Glutamatergic neuron (in vitro differentiated cells): ENCODE results near the gene GID8. TPM values are rescaled to one million over a fixed set of nuclear protein-coding genes. Genes with fewer than 3 reads are reported as not detected.

Experiments used
- DNase-seq: peaks from one replicate; pipeline ENCODE4 v3.0.0; 2022
- H3K27ac Mint-ChIP-seq: one replicate; pipeline ENCODE4 v1.8.0; 2020; ENCODE audit warnings: mild to moderate bottlenecking, mixed read lengths, inconsistent platforms; ENCODE audit not compliant: unreplicated experiment
- H3K27me3 Mint-ChIP-seq: one replicate; pipeline ENCODE4 v1.8.0; 2020; ENCODE audit warnings: mild to moderate bottlenecking, moderate library complexity, mixed read lengths, inconsistent platforms; ENCODE audit not compliant: unreplicated experiment
- H3K36me3 Mint-ChIP-seq: one replicate; pipeline ENCODE4 v1.8.0; 2020; ENCODE audit warnings: mild to moderate bottlenecking, mixed read lengths, inconsistent platforms; ENCODE audit not compliant: unreplicated experiment
- H3K4me1 Mint-ChIP-seq: one replicate; pipeline ENCODE4 v1.8.0; 2020; ENCODE audit warnings: mild to moderate bottlenecking, low read depth, mixed read lengths, inconsistent platforms; ENCODE audit not compliant: unreplicated experiment
- H3K4me3 Mint-ChIP-seq: one replicate; pipeline ENCODE4 v1.8.0; 2020; ENCODE audit warnings: mild to moderate bottlenecking, mixed read lengths, inconsistent platforms; ENCODE audit not compliant: unreplicated experiment
- H3K9me3 Mint-ChIP-seq: one replicate; pipeline ENCODE4 v1.8.0; 2020; ENCODE audit warnings: mild to moderate bottlenecking, moderate library complexity, mixed read lengths, inconsistent platforms; ENCODE audit not compliant: unreplicated experiment
- total RNA-seq: library from RNA; stranded (reverse); fragmentation: NEBNext Ultra II Directional; extraction: Animal tissue kit (Norgen Biotek cat#: 25700); gene quantifications from one replicate; pipeline ENCODE4 v1.2.1, GENCODE V29; 2021; ENCODE audit not compliant: unreplicated experiment
- TF ChIP-seq, protein P1 (sequence below): fragments of 200-600 bp; sonication (generic); IDR thresholded peaks from one replicate; pipeline ENCODE4 v1.5.0; 2021; ENCODE audit not compliant: partially characterized antibody, unreplicated experiment

Gene GID8
- total RNA-seq, 1 donor from 2014 or later = 57.8 TPM

DNA sequence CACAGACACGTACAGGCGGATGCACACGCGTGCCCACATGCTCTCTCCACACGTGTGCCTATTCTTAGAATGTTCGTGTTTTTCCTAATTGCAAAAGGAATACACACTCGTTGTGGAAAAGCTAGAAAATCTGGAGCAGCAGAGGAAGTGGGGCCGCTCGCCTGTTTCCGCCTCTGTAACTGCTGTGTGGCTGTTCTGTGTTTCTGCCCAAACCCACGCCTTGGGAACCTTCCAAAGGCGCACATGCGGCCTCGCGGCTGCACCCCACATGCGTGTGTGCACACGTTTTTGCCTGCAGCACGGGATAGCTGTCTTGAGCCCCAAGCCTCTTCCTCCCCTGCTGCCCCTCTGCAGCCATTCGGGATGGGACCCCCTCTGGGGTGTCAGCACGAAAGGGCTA lies 26.8 kb downstream of the GID8 start:
- TF ChIP-seq, protein P1, sequence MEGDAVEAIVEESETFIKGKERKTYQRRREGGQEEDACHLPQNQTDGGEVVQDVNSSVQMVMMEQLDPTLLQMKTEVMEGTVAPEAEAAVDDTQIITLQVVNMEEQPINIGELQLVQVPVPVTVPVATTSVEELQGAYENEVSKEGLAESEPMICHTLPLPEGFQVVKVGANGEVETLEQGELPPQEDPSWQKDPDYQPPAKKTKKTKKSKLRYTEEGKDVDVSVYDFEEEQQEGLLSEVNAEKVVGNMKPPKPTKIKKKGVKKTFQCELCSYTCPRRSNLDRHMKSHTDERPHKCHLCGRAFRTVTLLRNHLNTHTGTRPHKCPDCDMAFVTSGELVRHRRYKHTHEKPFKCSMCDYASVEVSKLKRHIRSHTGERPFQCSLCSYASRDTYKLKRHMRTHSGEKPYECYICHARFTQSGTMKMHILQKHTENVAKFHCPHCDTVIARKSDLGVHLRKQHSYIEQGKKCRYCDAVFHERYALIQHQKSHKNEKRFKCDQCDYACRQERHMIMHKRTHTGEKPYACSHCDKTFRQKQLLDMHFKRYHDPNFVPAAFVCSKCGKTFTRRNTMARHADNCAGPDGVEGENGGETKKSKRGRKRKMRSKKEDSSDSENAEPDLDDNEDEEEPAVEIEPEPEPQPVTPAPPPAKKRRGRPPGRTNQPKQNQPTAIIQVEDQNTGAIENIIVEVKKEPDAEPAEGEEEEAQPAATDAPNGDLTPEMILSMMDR = no peak
- no peak for DNase-seq
- H3K27ac Mint-ChIP-seq = no peak overlapping the region
- peaks cover 2% of the 10 kb centered on the region for H3K9me3 Mint-ChIP-seq
- peaks cover 3% of the 10 kb centered on the region for H3K4me1 Mint-ChIP-seq
- no peak overlapping the region for H3K4me3 Mint-ChIP-seq
- H3K27me3 Mint-ChIP-seq = peaks cover 3% of the 10 kb centered on the region
- H3K36me3 Mint-ChIP-seq = no peaks in the 10 kb centered on the region

DNA sequence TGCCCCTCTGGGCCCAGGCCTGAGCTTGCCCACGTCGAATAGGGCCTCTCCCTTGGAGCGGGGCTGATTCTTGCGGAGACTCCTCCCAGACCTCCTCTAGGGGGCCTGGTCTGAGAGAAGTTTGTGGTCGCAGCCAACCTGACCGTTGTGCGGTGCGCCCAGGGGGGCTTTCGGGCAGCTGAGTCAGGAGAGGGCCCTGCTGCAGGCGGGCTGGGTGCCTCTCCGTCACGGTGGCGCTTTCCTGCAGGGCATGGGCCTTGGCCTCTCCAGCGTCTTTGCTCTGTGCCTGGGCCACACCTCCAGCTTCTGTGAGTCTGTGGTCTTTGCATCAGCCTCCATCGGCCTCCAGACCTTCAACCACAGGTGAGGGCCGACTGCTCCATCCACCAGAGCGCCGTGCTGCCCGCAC lies 27.4 kb downstream of the GID8 start:
- DNase-seq = no peak
- TF ChIP-seq, protein P1 = no peak
- Mint-ChIP-seq H3K4me1 (peaks cover 3% of the 10 kb centered on the region), H3K27me3 (no peaks in the 10 kb centered on the region), H3K9me3 (peaks cover 2% of the 10 kb centered on the region), H3K36me3 (no peaks in the 10 kb centered on the region), H3K27ac (no peak overlapping the region), H3K4me3 (no peak overlapping the region)

DNA sequence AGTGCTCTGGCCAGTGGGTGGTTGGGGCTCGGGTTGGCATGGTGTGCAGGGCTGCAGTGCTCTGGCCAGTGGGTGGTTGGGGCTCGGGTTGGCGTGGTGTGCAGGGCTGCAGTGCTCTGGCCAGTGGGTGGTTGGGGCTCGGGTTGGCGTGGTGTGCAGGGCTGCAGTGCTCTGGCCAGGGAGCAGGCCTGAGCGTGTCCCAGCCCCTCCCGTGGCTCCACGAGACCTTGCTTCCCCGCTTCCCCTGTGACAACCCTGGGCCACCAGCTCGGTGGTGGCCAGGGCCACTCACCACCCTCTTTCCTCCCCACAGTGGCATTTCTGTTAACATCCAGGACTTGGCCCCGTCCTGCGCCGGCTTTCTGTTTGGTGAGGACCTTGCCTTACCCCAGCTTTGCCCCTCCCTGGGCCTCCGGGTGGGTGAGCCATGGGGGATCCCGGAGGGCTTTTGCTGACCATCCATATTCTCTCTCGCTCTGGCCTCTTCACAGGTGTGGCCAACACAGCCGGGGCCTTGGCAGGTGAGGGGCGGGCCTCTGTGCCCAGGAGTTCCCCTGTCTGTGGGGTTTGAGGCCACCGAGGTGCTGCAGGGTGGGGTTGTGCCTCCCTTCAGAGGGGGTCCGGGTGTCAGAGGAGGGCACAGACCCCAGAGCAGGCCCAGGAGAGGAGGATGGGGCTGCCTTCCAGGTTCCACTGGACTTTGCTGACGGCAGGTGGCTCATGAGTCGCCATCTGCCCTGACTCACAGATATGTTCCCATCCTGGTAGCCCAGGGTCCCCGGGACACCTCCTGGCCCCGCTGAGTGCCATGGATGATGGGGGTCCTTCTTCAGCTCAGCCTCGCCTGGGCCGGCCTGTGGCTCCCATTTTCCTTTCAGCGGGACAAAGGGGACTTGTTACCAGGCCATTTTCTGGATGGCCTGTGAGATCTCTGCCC lies 28.5 kb downstream of the GID8 start:
- H3K4me3 Mint-ChIP-seq = no peak overlapping the region
- H3K9me3 Mint-ChIP-seq = peaks cover 2% of the 10 kb centered on the region
- peaks cover 3% of the 10 kb centered on the region for H3K27me3 Mint-ChIP-seq
- TF ChIP-seq, protein P1 = no peak
- peaks cover 5% of the 10 kb centered on the region for H3K4me1 Mint-ChIP-seq
- H3K27ac Mint-ChIP-seq = no peak overlapping the region
- no peak for DNase-seq
- no peaks in the 10 kb centered on the region for H3K36me3 Mint-ChIP-seq

DNA sequence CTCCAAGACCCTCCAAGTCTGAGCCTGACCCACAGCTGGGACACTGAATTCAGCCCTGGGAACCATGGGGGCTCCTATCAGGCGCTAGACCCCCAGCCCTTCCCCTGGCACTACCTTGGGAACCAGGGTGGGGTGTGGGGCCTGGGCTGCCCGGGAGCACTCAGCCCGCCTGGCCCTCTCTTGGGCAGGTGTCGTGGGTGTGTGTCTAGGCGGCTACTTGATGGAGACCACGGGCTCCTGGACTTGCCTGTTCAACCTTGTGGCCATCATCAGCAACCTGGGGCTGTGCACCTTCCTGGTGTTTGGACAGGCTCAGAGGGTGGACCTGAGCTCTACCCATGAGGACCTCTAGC lies 29.2 kb downstream of the GID8 start:
- Mint-ChIP-seq H3K27ac (no peak overlapping the region), H3K4me1 (peaks cover 11% of the 10 kb centered on the region), H3K4me3 (no peak overlapping the region), H3K27me3 (peaks cover 7% of the 10 kb centered on the region), H3K36me3 (no peaks in the 10 kb centered on the region), H3K9me3 (peaks cover 7% of the 10 kb centered on the region)
- DNase-seq = no peak
- TF ChIP-seq, protein P1 = no peak
